ENCODE measurements around the gene LMAN1L.

Gene LMAN1L

GRCh38 chr15:74858369-74858740, 45.7 kb downstream of the LMAN1L start:
- no peak overlapping the region for H3K4me3 ChIP-seq (ENCODE audit: low read depth, low read length)
- POLR2A ChIA-PET = no interaction called here
- TF ChIP-seq CTCF (IDR thresholded peaks at IDR 0.05; ENCODE audit: insufficient read depth, low read length, missing control alignments) = no peak
- CTCF ChIA-PET = interaction anchor here (0.9 to 2.8 kb wide), 6 partner anchors 11 to 89 kb away, joined by 3 to 9 read pairs (median 4); partner anchors contain the start of genes SCAMP2 and ULK3
- DNase-seq (ENCODE audit: low read depth, low spot score) = no peak

DNA sequence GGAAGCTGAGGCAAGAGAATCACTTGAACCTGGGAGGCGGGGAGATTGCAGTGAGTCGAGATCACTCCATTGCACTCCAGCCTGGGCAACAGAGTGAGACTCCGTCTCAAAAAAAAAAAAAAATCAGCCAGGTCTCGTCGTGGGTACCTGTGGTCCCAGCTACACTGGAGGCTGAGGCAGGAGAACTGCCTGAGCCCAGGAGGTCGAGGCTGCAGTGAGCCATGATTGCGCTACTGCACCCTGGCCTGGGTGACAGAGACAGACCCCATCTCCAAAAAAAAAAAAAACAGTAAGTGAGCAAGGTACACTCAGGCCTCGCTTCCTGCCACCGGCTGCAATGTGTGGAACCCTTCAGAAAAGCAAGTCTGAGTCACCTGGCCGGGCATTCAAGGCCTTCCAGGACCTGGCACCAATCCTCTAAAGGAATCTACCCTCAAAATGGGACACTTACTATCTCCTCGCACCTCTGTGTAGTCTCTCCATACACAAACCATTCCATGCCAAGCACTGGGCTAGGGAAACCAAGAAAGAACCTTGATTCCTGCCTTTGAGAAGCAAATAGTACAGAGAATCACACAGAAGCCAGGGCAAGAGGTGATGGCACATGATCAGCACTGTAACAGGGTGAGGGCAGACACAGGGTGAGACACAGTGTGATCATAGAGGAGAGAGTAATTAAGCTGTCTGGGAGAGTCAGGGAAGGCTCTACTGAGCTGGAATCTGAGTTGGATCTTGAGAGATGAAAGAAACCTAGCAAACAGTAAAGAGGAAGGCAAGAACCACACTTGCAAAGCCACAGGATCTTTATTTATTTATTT, 50.8 kb downstream of the LMAN1L start:
- no peak for DNase-seq (ENCODE audit: low read depth, low spot score)
- ChIA-PET CTCF (interaction anchor here (1.0 to 1.2 kb wide), 2 partner anchors 38 kb away, joined by 3 read pairs; no protein-coding TSS in a partner anchor), POLR2A (interaction anchor here (1.0 kb wide), 1 partner anchor 232 kb away, joined by 3 read pairs; no protein-coding TSS in a partner anchor)
- TF ChIP-seq CTCF (IDR thresholded peaks at IDR 0.05; ENCODE audit: insufficient read depth, low read length, missing control alignments) = no peak
- H3K4me3 ChIP-seq (ENCODE audit: low read depth, low read length) = no peak overlapping the region

DNA sequence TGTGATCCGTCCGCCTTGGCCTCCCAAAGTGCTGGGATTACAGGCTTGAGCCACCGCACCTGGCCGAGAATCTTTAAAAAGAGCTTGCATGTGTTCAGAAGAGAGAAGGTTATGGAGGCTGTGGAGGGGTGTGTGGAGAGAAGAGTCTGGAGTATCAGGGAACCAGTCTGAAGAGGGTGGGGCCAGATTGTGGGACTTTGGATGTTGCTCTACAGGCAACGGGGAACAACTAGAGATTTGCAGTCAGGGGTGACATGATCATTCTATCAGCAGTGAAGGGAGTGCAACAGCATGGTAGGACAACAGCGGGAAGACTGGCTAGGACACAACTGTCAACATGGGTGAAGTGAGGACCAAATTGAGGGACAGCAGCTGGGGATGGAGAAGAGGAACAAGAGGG, 51.7 kb downstream of the LMAN1L start:
- no peak for DNase-seq (ENCODE audit: low read depth, low spot score)
- no peak for TF ChIP-seq CTCF (IDR thresholded peaks at IDR 0.05; ENCODE audit: insufficient read depth, low read length, missing control alignments)
- ChIA-PET CTCF (interaction anchor here (1.0 to 1.5 kb wide), 2 partner anchors 37 to 93 kb away, joined by 3 read pairs; no protein-coding TSS in a partner anchor), POLR2A (interaction anchor here (1.0 kb wide), 1 partner anchor 232 kb away, joined by 3 read pairs; no protein-coding TSS in a partner anchor)
- H3K4me3 ChIP-seq (ENCODE audit: low read depth, low read length) = no peak overlapping the region

DNA sequence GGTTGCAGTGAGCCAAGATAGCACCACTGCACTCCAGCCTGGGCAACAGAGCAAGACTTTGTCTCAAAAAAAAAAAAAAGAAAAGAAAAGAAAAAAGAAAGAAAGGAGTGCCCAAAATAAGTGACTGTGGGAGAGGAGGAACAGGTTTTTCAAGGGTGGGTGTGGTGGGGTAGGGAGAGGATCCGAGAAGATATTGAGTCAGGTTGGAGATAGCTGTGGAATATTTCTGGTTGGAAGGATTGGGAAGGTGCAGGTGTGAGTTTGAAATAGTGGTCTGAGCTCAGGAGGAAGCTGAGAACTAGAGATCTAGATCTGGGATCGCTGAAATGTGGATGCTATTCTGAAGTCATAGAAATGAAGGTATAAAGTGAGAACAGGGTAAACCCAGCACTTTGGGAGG, 52.7 kb downstream of the LMAN1L start:
- CTCF ChIA-PET = interaction anchor here (1.5 to 1.7 kb wide), 2 partner anchors 94 to 95 kb away, joined by 3 read pairs; no protein-coding TSS in a partner anchor
- no peak for TF ChIP-seq CTCF (IDR thresholded peaks at IDR 0.05; ENCODE audit: insufficient read depth, low read length, missing control alignments)
- POLR2A ChIA-PET = no interaction called here
- H3K4me3 ChIP-seq (ENCODE audit: low read depth, low read length) = no peak overlapping the region
- DNase-seq (ENCODE audit: low read depth, low spot score) = no peak

- DNase-seq (ENCODE audit: low read depth, low spot score) = peak; percentile 49
- H3K4me3 ChIP-seq (ENCODE audit: low read depth, low read length) = no peak overlapping the region
- TF ChIP-seq CTCF (IDR thresholded peaks at IDR 0.05; ENCODE audit: insufficient read depth, low read length, missing control alignments) = no peak
- CTCF ChIA-PET = interaction anchor here (0.6 to 1.7 kb wide), 3 partner anchors 36 to 96 kb away, joined by 3 to 7 read pairs (median 3); no protein-coding TSS in a partner anchor
- POLR2A ChIA-PET = no interaction called here
Observed at GRCh38 chr15:74866090-74866489, 53.5 kb downstream of the LMAN1L start.

- TF ChIP-seq CTCF (IDR thresholded peaks at IDR 0.05; ENCODE audit: insufficient read depth, low read length, missing control alignments) = no peak
- POLR2A ChIA-PET = no interaction called here
- DNase-seq (ENCODE audit: low read depth, low spot score) = no peak
- CTCF ChIA-PET = interaction anchor here (1.0 to 1.1 kb wide), 3 partner anchors 18 to 83 kb away, joined by 3 read pairs; no protein-coding TSS in a partner anchor
- H3K4me3 ChIP-seq (ENCODE audit: low read depth, low read length) = no peak overlapping the region
Observed at GRCh38 chr15:74867466-74868038, 54.9 kb downstream of the LMAN1L start.
